SH-SY5Y (cell line): ENCODE data around the gene CSF1R.

Experiments used
- GATA2 ChIP-seq: IDR thresholded peaks from 2 replicates; pipeline ENCODE4 v1.6.1; 2011; ENCODE audit warnings: mild to moderate bottlenecking, low read depth, low read length
- GATA3 ChIP-seq: IDR thresholded peaks from 2 replicates; pipeline ENCODE4 v1.6.1; 2011; ENCODE audit warnings: low read depth, mild to moderate bottlenecking, low read length, moderate library complexity

DNA sequence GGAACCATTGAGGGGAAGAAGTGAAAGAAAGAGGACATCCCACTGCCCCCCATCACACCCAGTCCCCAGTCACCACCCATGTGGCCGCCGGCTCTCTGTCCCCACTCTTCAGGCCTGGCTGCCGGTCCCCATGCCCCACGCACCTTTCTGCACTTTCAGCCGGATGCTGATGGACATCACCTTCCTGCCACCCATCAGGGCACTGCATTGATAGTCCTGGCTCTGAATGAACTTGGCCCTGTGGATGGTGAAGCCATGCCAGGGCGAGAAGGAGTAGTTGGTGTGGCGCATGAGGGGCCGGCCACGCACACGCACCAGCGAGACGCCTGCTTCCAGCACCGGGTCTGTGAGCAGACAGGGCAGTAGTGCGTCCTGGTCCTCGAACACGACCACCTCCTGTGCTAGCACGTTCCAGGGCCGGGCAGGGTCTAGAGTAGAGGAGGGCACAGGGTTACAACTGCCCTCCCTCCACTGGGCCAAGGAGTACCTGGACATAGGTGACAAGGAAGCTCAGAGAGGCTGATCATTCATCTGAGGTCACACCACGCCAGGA lies 6.4 kb downstream of the CSF1R start:
- no peak for TF ChIP-seq GATA2
- TF ChIP-seq GATA3: no peak
